ENCODE results near the gene GNRH2.
"Not testable (repeated sequence)": the region's sequence is repeated elsewhere in the genome, so short reads cannot be mapped to it uniquely, and the experiment has no call there.

Gene GNRH2

GRCh38 chr20:3075315-3075714 is 31.9 kb downstream of the GNRH2 start:
- not testable (repeated sequence) for DNase-seq

GRCh38 chr20:3077618-3078134 is 34.3 kb downstream of the GNRH2 start:
- DNase-seq: no peak

- no peak for DNase-seq
These were observed 37.5 kb downstream of the GNRH2 start for GRCh38 chr20:3080939-3081388.

- DNase-seq: no peak
These were observed 38.2 kb downstream of the GNRH2 start for GRCh38 chr20:3081641-3082040.

- no peak for DNase-seq
These were observed 39.0 kb downstream of the GNRH2 start for GRCh38 chr20:3082306-3082951.

GRCh38 chr20:3082955-3083952 is 39.8 kb downstream of the GNRH2 start:
- DNase-seq: no peak

GRCh38 chr20:3084283-3084985 is 41.0 kb downstream of the GNRH2 start, which contains the start of gene AVP:
AVP (minus strand) TSS chr20:3084724; CDS start chr20:3084674, 50 bp downstream.
- no peak for DNase-seq

GRCh38 chr20:3084986-3085360 is 41.6 kb downstream of the GNRH2 start:
- no peak for DNase-seq

GRCh38 chr20:3085571-3086072 is 42.2 kb downstream of the GNRH2 start:
- DNase-seq: no peak

- DNase-seq: no peak
These were observed 44.6 kb downstream of the GNRH2 start for GRCh38 chr20:3088031-3088430.

GRCh38 chr20:3090565-3090964 is 47.1 kb downstream of the GNRH2 start:
- no peak for DNase-seq

GRCh38 chr20:3092611-3093379 is 49.4 kb downstream of the GNRH2 start:
- peak; percentile 40 to 54 for DNase-seq

GRCh38 chr20:3093861-3094361 is 50.5 kb downstream of the GNRH2 start:
- DNase-seq: no peak

- DNase-seq: no peak
These were observed 51.6 kb downstream of the GNRH2 start for GRCh38 chr20:3094848-3095629.
